Measurements from ENCODE around the gene PIK3R1. TPM values are rescaled to one million over a fixed set of nuclear protein-coding genes. Genes with fewer than 3 reads are reported as not detected.

Gene PIK3R1
- total and polyA plus RNA-seq, 10 of the 15 experiments (the other 5 are each of a cell fraction or from before 2014, with no cell fraction given) = 7.8 to 38.4 (median 15.7) TPM

DNA sequence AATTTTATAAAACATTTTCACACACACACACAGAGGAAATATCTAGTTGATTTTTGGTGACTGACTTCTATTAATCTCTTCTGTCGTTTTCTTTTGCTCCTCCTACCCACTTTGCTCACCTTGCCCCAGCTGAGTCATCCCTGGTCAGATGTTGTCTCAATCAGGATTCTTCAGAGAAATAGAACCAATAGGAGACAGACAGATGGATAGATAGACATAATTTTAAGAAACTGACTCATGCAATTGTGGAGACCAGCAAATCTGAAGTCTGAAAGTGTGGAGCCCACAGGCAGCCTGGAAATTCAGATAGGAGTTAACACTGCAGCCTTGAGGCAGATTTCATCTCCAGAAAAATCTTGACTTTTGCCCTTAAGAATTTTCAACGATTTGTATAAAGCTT, 37.0 kb upstream of the PIK3R1 start:
- FAIRE-seq = no peak
- H3K9me3 ChIP-seq (replicated peaks; ENCODE audit: control insufficient read depth, insufficient read depth, low read length) = no peaks in the 10 kb centered on the region
- no peak overlapping the region for H3K4me2 ChIP-seq (ENCODE audit: control insufficient read depth, insufficient read depth)
- H3K27me3 ChIP-seq (replicated peaks in 1 of 2; ENCODE audit: control insufficient read depth in 2 of 2, insufficient read depth in 2 of 2, low read length in 1 of 2) = no peaks in the 10 kb centered on the region
- intact Hi-C loops (cut with micrococcal nuclease; ENCODE audit: unreplicated experiment) (no loop called here), in situ Hi-C loops (cut with MboI) (no loop called here)
- H3K9ac ChIP-seq (ENCODE audit: control insufficient read depth, insufficient read depth, low read length) = no peak overlapping the region
- ChIA-PET POLR2A (interaction anchor here (0.6 kb wide), 1 partner anchor 54 kb away, joined by 4 read pairs; no protein-coding TSS in a partner anchor), RAD21 (ENCODE audit: unreplicated experiment) (no interaction called here), CTCF (no interaction called here), SMC1A (ENCODE audit: uncharacterized antibody, unreplicated experiment) (interaction anchor here (0.6 to 0.8 kb wide), 2 partner anchors 15 to 246 kb away, joined by 3 read pairs; no protein-coding TSS in a partner anchor)
- BruUV-seq (replicated peaks) = no TSS peak
- H4K20me1 ChIP-seq (ENCODE audit: control insufficient read depth, insufficient read depth) = no peaks in the 10 kb centered on the region
- no peak overlapping the region for H2AFZ ChIP-seq (ENCODE audit: control insufficient read depth, low read depth, low read length)
- H3K4me3 ChIP-seq = no peak overlapping the region
- H3K4me1 ChIP-seq (ENCODE audit: control insufficient read depth, insufficient read depth, low read length) = no peaks in the 10 kb centered on the region
- H3K79me2 ChIP-seq (ENCODE audit: control insufficient read depth, insufficient read depth, low read length) = no peaks in the 10 kb centered on the region
- H3K36me3 ChIP-seq (ENCODE audit: control insufficient read depth in 2 of 2, insufficient read depth in 2 of 2, low read length in 1 of 2) = no peaks in the 10 kb centered on the region
- 20% methylated on average over 2 of the region's 2 CpGs for WGBS (ENCODE audit: insufficient coverage, insufficient replicate concordance, low lambda C conversion rate, missing lambda C conversion rate)
- no peak for DNase-seq (ENCODE audit: low read depth, low spot score)
- no peak overlapping the region for H3K27ac ChIP-seq (ENCODE audit: control insufficient read depth, insufficient read depth)
- TF ChIP-seq FOXM1 (IDR thresholded peaks at IDR 0.05; ENCODE audit: low read depth, low read length) = no peak
- TF ChIP-seq, protein P1, sequence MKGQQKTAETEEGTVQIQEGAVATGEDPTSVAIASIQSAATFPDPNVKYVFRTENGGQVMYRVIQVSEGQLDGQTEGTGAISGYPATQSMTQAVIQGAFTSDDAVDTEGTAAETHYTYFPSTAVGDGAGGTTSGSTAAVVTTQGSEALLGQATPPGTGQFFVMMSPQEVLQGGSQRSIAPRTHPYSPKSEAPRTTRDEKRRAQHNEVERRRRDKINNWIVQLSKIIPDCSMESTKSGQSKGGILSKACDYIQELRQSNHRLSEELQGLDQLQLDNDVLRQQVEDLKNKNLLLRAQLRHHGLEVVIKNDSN (IDR thresholded peaks at IDR 0.05; ENCODE audit: borderline replicate concordance, extremely low read length, insufficient read depth, low read depth, low read length) = no peak
- no peak for TF ChIP-seq NFIC (IDR thresholded peaks at IDR 0.05; ENCODE audit: low read depth, low read length)
- TF ChIP-seq, protein P2, sequence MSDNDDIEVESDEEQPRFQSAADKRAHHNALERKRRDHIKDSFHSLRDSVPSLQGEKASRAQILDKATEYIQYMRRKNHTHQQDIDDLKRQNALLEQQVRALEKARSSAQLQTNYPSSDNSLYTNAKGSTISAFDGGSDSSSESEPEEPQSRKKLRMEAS (IDR thresholded peaks at IDR 0.05; ENCODE audit: low read depth, low read length) = no peak
- no peak for TF ChIP-seq PAX8 (IDR thresholded peaks at IDR 0.05)
- no peak for TF ChIP-seq EED (IDR thresholded peaks at IDR 0.05; ENCODE audit: low read depth)
- TF ChIP-seq PAX5 (IDR thresholded peaks at IDR 0.05; ENCODE audit: borderline replicate concordance, low read depth, low read length) = no peak
- TF ChIP-seq CBFB (IDR thresholded peaks at IDR 0.05; ENCODE audit: low read depth) = no peak
- TF ChIP-seq, protein P3, sequence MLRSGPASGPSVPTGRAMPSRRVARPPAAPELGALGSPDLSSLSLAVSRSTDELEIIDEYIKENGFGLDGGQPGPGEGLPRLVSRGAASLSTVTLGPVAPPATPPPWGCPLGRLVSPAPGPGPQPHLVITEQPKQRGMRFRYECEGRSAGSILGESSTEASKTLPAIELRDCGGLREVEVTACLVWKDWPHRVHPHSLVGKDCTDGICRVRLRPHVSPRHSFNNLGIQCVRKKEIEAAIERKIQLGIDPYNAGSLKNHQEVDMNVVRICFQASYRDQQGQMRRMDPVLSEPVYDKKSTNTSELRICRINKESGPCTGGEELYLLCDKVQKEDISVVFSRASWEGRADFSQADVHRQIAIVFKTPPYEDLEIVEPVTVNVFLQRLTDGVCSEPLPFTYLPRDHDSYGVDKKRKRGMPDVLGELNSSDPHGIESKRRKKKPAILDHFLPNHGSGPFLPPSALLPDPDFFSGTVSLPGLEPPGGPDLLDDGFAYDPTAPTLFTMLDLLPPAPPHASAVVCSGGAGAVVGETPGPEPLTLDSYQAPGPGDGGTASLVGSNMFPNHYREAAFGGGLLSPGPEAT (IDR thresholded peaks at IDR 0.05; ENCODE audit: low read depth) = no peak
- TF ChIP-seq, protein P4, sequence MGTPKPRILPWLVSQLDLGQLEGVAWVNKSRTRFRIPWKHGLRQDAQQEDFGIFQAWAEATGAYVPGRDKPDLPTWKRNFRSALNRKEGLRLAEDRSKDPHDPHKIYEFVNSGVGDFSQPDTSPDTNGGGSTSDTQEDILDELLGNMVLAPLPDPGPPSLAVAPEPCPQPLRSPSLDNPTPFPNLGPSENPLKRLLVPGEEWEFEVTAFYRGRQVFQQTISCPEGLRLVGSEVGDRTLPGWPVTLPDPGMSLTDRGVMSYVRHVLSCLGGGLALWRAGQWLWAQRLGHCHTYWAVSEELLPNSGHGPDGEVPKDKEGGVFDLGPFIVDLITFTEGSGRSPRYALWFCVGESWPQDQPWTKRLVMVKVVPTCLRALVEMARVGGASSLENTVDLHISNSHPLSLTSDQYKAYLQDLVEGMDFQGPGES (IDR thresholded peaks at IDR 0.05) = no peak
- ATAC-seq = no peak

Measured in GM12878 (cell line).